GM18508 (cell line): Measurements from ENCODE around the gene GOLM1.

Source experiments
- ATAC-seq: cut with Tn5 transposase; IDR thresholded peaks from one replicate; pipeline ENCODE4 v1.9.1; 2021; ENCODE audit warnings: moderate number of reproducible peaks; ENCODE audit not compliant: insufficient read depth, unreplicated experiment

Gene GOLM1

GRCh38 chr9:86046930-86047341 is 52.4 kb downstream of the GOLM1 start:
- ATAC-seq, result no peak

GRCh38 chr9:86046071-86046636 is 53.2 kb downstream of the GOLM1 start:
- no peak for ATAC-seq

- ATAC-seq, result no peak
Observed at GRCh38 chr9:86045654-86046053, 53.7 kb downstream of the GOLM1 start.

- no peak for ATAC-seq
Observed at GRCh38 chr9:86043999-86044398, 55.4 kb downstream of the GOLM1 start.

GRCh38 chr9:86043586-86043985 is 55.8 kb downstream of the GOLM1 start:
- no peak for ATAC-seq

- ATAC-seq, result no peak
Observed at GRCh38 chr9:86042199-86042978, 57.0 kb downstream of the GOLM1 start.

- ATAC-seq, result no peak
Observed at GRCh38 chr9:86041311-86041741, 58.0 kb downstream of the GOLM1 start.

GRCh38 chr9:86040861-86041155 is 58.5 kb downstream of the GOLM1 start:
- ATAC-seq, result no peak

- no peak for ATAC-seq
Observed at GRCh38 chr9:86039991-86040860, 59.1 kb downstream of the GOLM1 start.

- no peak for ATAC-seq
Observed at GRCh38 chr9:86036555-86036954, 62.8 kb downstream of the GOLM1 start.

GRCh38 chr9:86035827-86036440 is 63.4 kb downstream of the GOLM1 start:
- ATAC-seq, result no peak

- no peak for ATAC-seq
Observed at GRCh38 chr9:86034863-86035734, 64.3 kb downstream of the GOLM1 start.

GRCh38 chr9:86027767-86028166 is 71.6 kb downstream of the GOLM1 start:
- ATAC-seq, result no peak

GRCh38 chr9:86022687-86023266 is 76.6 kb downstream of the GOLM1 start:
- ATAC-seq, result no peak

GRCh38 chr9:86021166-86021565 is 78.2 kb downstream of the GOLM1 start:
- no peak for ATAC-seq

- no peak for ATAC-seq
Observed at GRCh38 chr9:86020731-86021130, 78.6 kb downstream of the GOLM1 start.

GRCh38 chr9:86009133-86009532 is 90.2 kb downstream of the GOLM1 start:
- no peak for ATAC-seq

- ATAC-seq, result no peak
Observed at GRCh38 chr9:86005253-86005775, 94.0 kb downstream of the GOLM1 start.

GRCh38 chr9:85995599-85995998 is 103.8 kb downstream of the GOLM1 start:
- ATAC-seq, result no peak
